IMR-90 (cell line): ENCODE data around the gene HOXB9. TPM values are rescaled to one million over a fixed set of nuclear protein-coding genes. Genes with fewer than 3 reads are reported as not detected.
A peak's percentile ranks its signal among the peaks of the same experiment; 100 is the strongest.

Source experiments
- ATAC-seq: fragments of 200-7000 bp; cut with Tn5 transposase; 2 replicates; pipeline ENCODE4 v1.9.1; 2020; ENCODE audit warnings: low read depth, mild to moderate bottlenecking, moderate library complexity
- BruUV-seq: library from RNA; stranded (reverse); fragments of 400-500 nt; replicated peaks from 2 replicates; lab custom pipeline; 2021; lab: Mats Ljungman, UMichigan
- CTCF ChIA-PET: fragments of 300-600 bp; formaldehyde crosslinking; extraction: SDS; loops from one replicate; lab custom pipeline; 2021; ENCODE audit warnings: antibody characterized with exemption; lab: Yijun Ruan, JAX
- POLR2A ChIA-PET: fragments of 300-600 bp; sonication (Branson Sonifier 250); formaldehyde crosslinking; loops from one replicate; lab custom pipeline; 2022; ENCODE audit warnings: antibody characterized with exemption; ENCODE audit not compliant: unreplicated experiment; lab: Charles Lee
- DNase-seq: peaks from one replicate; pipeline ENCODE4 v3.0.0; 2013
- H2AFZ ChIP-seq: replicated peaks from 2 replicates; pipeline ENCODE3; 2013; ENCODE audit warnings: low read length, mild to moderate bottlenecking; ENCODE audit not compliant: poor library complexity
- H2AK5ac ChIP-seq: 2 replicates; pipeline ENCODE4 v1.6.1; 2013; ENCODE audit warnings: low read depth, low read length, inconsistent platforms
- H2AK9ac ChIP-seq: replicated peaks from 2 replicates; pipeline ENCODE3; 2013; ENCODE audit warnings: mild to moderate bottlenecking, low read depth, low read length, moderate library complexity; ENCODE audit not compliant: poor library complexity
- H2BK120ac ChIP-seq: 2 replicates; pipeline ENCODE4 v1.6.1; 2013; ENCODE audit warnings: low read depth, low read length, inconsistent platforms
- H2BK15ac ChIP-seq: 3 replicates; pipeline ENCODE4 v1.6.1; 2013; ENCODE audit warnings: low read depth, low read length, inconsistent platforms
- H2BK20ac ChIP-seq: 2 replicates; pipeline ENCODE4 v1.6.1; 2013; ENCODE audit warnings: low read depth, mild to moderate bottlenecking, inconsistent platforms, low read length, moderate library complexity
- H2BK5ac ChIP-seq: 2 replicates; pipeline ENCODE4 v1.6.1; 2013; ENCODE audit warnings: mild to moderate bottlenecking, low read depth, low read length, inconsistent platforms; ENCODE audit not compliant: poor library complexity, severe bottlenecking
- H3K14ac ChIP-seq: replicated peaks from 2 replicates; pipeline ENCODE4 v1.6.1; 2013; ENCODE audit warnings: low read depth, low read length, inconsistent platforms
- H3K18ac ChIP-seq: 2 replicates; pipeline ENCODE4 v1.6.1; 2013; ENCODE audit warnings: low read depth, low read length, control low read depth
- H3K23ac ChIP-seq: 2 replicates; pipeline ENCODE4 v1.6.1; 2013; ENCODE audit warnings: low read depth, low read length, inconsistent platforms
- H3K27ac ChIP-seq: 2 replicates; pipeline ENCODE4 v1.5.1; 2013; ENCODE audit warnings: mild to moderate bottlenecking, control low read depth, low read length; ENCODE audit not compliant: insufficient read depth
- H3K27me3 ChIP-seq: 2 replicates; pipeline ENCODE4 v1.6.1; 2013; ENCODE audit warnings: low read length; ENCODE audit not compliant: control insufficient read depth, insufficient read depth
- H3K36me3 ChIP-seq: 2 replicates; pipeline ENCODE4 v1.6.1; 2013; ENCODE audit warnings: low read length, mixed read lengths; ENCODE audit not compliant: control insufficient read depth, insufficient read depth
- H3K4ac ChIP-seq: 2 replicates; pipeline ENCODE4 v1.6.1; 2013; ENCODE audit warnings: low read depth, low read length, inconsistent platforms
- H3K4me1 ChIP-seq: 2 replicates; pipeline ENCODE4 v1.6.1; 2013; ENCODE audit warnings: low read length, mixed read lengths; ENCODE audit not compliant: control insufficient read depth, insufficient read depth
- H3K4me2 ChIP-seq: 2 replicates; pipeline ENCODE4 v1.6.1; 2013; ENCODE audit warnings: low read depth, mild to moderate bottlenecking, control low read depth, low read length, moderate library complexity
- H3K4me3 ChIP-seq: 2 replicates; pipeline ENCODE4 v1.5.1; 2013; ENCODE audit warnings: low read depth, mild to moderate bottlenecking, control low read depth, low read length, moderate library complexity; ENCODE audit not compliant: insufficient read depth
- H3K56ac ChIP-seq: 2 replicates; pipeline ENCODE4 v1.6.1; 2013; ENCODE audit warnings: low read length, inconsistent platforms; ENCODE audit not compliant: insufficient read depth; ENCODE audit errors: extremely low read depth
- H3K79me1 ChIP-seq, 2 experiments: 2 replicates each; pipeline ENCODE4 v1.6.1; 2013; ENCODE audit warnings: low read length in 2 of 2, inconsistent platforms in 1 of 2, low read depth in 1 of 2
- H3K9ac ChIP-seq: 2 replicates; pipeline ENCODE4 v1.6.1; 2013; ENCODE audit warnings: low read depth, low read length, control low read depth
- H3K9me1 ChIP-seq: 2 replicates; pipeline ENCODE4 v1.6.1; 2013; ENCODE audit warnings: low read length, inconsistent platforms; ENCODE audit not compliant: insufficient read depth
- H3K9me3 ChIP-seq: 2 replicates; pipeline ENCODE4 v1.6.1; 2013; ENCODE audit warnings: low read length; ENCODE audit not compliant: control insufficient read depth, insufficient read depth
- H4K20me1 ChIP-seq: 2 replicates; pipeline ENCODE4 v1.6.1; 2013; ENCODE audit warnings: low read length, inconsistent platforms; ENCODE audit not compliant: insufficient read depth
- H4K5ac ChIP-seq: 2 replicates; pipeline ENCODE4 v1.6.1; 2013; ENCODE audit warnings: mild to moderate bottlenecking, low read depth, low read length, control low read depth
- H4K8ac ChIP-seq, 2 experiments: 2 replicates each; pipeline ENCODE4 v1.6.1; 2013; ENCODE audit warnings: low read depth in 2 of 2, low read length in 2 of 2, control low read depth in 1 of 2, inconsistent platforms in 1 of 2
- H4K91ac ChIP-seq: 2 replicates; pipeline ENCODE4 v1.6.1; 2013; ENCODE audit warnings: low read depth, low read length, inconsistent platforms; ENCODE audit not compliant: insufficient read depth
- BHLHE40 ChIP-seq: fragments of 150-350 bp; IDR thresholded peaks from 2 replicates; pipeline ENCODE4 v1.6.1; 2016; ENCODE audit warnings: mild to moderate bottlenecking, low read depth, low read length
- CEBPB ChIP-seq: IDR thresholded peaks from 2 replicates; pipeline ENCODE4 v1.6.1; 2012; ENCODE audit warnings: low read depth, low read length, improper control_type of control experiment
- CHD1 ChIP-seq: IDR thresholded peaks from 2 replicates; pipeline ENCODE4 v1.6.1; 2012; ENCODE audit warnings: low read depth, low read length, improper control_type of control experiment
- MAFK ChIP-seq: IDR thresholded peaks from 2 replicates; pipeline ENCODE4 v1.6.1; 2012; ENCODE audit warnings: low read depth, low read length, improper control_type of control experiment
- MXI1 ChIP-seq: IDR thresholded peaks from 2 replicates; pipeline ENCODE4 v1.6.1; 2012; ENCODE audit warnings: low read depth, mild to moderate bottlenecking, low read length, moderate library complexity, borderline replicate concordance
- POLR2A ChIP-seq: IDR thresholded peaks from 2 replicates; pipeline ENCODE4 v1.6.1; 2012; ENCODE audit warnings: mild to moderate bottlenecking, low read depth, low read length
- RCOR1 ChIP-seq: IDR thresholded peaks from 2 replicates; pipeline ENCODE4 v1.6.1; 2012; ENCODE audit warnings: mild to moderate bottlenecking, low read length, improper control_type of control experiment; ENCODE audit not compliant: insufficient replicate concordance
- SMC3 ChIP-seq: fragments of 150-350 bp; IDR thresholded peaks from 2 replicates; pipeline ENCODE4 v1.6.1; 2016; ENCODE audit warnings: low read depth, mild to moderate bottlenecking, antibody characterized with exemption, low read length, moderate library complexity
- dilution Hi-C: fragments of 300-500 bp; cut with HindIII; formaldehyde crosslinking; loops from one replicate; pipeline ENCODE4 v1.14.3; 2018; ENCODE audit warnings: low sequenced_read_pairs; ENCODE audit not compliant: unreplicated experiment
- in situ Hi-C: fragments of 300-500 bp; cut with MboI; formaldehyde crosslinking; loops from 3 replicates; pipeline ENCODE4 v1.14.3; 2019; ENCODE audit warnings: low sequenced_read_pairs, inconsistent platforms, mixed read lengths
- intact Hi-C: fragments of 100-400 bp; cut with micrococcal nuclease; formaldehyde crosslinking; loops from 2 replicates; pipeline ENCODE4 v1.10.0; 2022
- polyA plus RNA-seq, 3 experiments: library from polyadenylated mRNA; depleted of rRNA; stranded (reverse); fragments of >200 nt; gene quantifications; 2 replicates each; pipeline ENCODE4 v1.2.3, GENCODE V29; 2012; ENCODE audit warnings: low replicate concordance in 1 of 3
- total RNA-seq: library from RNA; depleted of rRNA; stranded (reverse); fragments of >200 nt; gene quantifications from 2 replicates; pipeline ENCODE4 v1.2.3, GENCODE V29; 2012
- TF ChIP-seq, protein P1 (sequence below): fragments of 150-350 bp; IDR thresholded peaks from 2 replicates; pipeline ENCODE4 v1.6.1; 2016; ENCODE audit warnings: low read depth, mild to moderate bottlenecking, low read length, moderate library complexity, borderline replicate concordance

HOXB9 gene
- total and polyA plus RNA-seq, 2 of the 4 experiments (the other 2 are of a cell fraction): 0.05 TPM; not detected in 1

DNA sequence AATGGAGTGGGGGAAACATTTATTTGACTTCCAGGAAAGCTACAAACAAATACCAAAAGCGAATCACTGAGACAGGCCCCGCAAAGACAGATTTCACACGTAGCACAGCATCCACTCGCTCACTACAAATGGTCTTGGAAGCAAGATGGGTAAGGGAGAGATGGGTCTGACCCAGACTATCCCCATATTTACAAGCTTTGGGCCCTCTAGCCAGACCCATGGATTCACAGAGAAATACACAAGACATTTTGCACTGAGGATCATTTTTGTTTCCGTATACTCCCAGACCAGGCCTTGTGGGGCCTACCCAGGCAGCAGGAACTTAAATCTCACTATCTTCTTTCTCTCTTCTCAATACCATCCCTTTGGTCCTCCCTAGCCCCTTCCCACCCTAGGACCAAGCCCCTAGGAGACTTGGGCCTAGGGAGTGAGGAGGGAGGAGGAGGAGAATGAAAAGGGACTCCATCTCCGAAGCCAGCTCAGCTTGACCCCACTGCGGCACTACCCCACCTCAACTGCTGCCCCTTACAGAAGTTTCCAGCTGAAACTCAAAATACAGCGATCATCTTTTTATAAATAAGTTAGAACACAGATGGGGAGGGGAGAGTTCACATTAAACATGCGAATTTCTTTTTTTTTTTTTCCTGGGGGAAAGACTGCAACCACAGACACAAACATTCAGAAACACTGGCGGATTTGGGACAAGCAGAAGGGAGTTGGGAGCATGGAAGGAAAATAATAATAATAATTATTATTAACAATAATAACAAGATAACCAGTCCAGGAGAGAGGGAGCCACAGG, 34.7 kb downstream of the HOXB9 start (continued):
- no peak for TF ChIP-seq CHD1

DNA sequence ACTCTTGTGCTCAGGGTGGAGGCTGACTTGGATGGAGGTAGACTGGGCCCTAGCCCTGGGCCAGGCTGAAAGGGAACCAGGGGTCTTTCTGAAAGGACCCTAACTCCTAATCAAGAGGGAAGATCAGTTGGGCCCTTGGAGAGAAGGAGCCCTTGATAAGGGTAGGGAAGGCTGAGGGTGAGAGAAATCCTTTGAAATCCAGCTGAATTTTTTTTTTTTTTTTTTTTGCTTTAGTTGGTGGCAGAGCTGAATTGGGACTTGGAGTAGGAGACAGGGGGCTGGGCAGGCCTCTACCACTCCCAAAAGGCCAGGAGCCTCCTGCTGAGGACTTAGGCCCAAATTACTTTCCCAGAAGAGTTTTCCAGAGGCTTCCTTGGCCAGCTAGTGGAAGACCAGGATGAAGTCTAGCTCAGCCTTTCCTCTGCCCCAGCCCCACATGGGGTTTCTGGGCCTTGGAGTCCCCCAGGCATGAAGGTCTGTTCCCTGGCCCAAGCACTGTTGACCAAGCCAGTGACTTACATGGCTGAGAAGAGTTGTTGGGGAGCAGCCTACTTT, 35.5 kb downstream of the HOXB9 start:
- H4K20me1 ChIP-seq: no peaks in the 10 kb centered on the region; the same call in 1 of the 2 replicates
- ATAC-seq (no peak), DNase-seq (peak; percentile 16)
- peak overlapping the region; percentile 89 for H4K5ac ChIP-seq
- intact Hi-C loops: no loop called here
- H4K8ac ChIP-seq: peak overlapping the region; percentile 96 to 99
- H3K4me3 ChIP-seq: peak overlapping the region; percentile 91
- H3K9me3 ChIP-seq: no peaks in the 10 kb centered on the region
- H3K27me3 ChIP-seq: no peaks in the 10 kb centered on the region
- peak overlapping the region; percentile 99 for H4K91ac ChIP-seq
- dilution Hi-C loops: no loop called here
- peak overlapping the region; percentile 95 for H2BK15ac ChIP-seq
- no TSS peak for BruUV-seq
- H2BK5ac ChIP-seq: peak overlapping the region; percentile 99
- TF ChIP-seq CHD1 (no peak), CEBPB (no peak), MAFK (no peak), POLR2A (no peak), MXI1 (no peak), RCOR1 (no peak), SMC3 (no peak), BHLHE40 (no peak)
- TF ChIP-seq, protein P1, sequence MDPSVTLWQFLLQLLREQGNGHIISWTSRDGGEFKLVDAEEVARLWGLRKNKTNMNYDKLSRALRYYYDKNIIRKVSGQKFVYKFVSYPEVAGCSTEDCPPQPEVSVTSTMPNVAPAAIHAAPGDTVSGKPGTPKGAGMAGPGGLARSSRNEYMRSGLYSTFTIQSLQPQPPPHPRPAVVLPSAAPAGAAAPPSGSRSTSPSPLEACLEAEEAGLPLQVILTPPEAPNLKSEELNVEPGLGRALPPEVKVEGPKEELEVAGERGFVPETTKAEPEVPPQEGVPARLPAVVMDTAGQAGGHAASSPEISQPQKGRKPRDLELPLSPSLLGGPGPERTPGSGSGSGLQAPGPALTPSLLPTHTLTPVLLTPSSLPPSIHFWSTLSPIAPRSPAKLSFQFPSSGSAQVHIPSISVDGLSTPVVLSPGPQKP: no peak
- in situ Hi-C loops: loop anchor here (10.0 kb wide), 1 partner anchor 566 kb away; no protein-coding TSS in a partner anchor
- peak overlapping the region; percentile 99 for H3K27ac ChIP-seq
- peak overlapping the region; percentile 98 for H3K4me2 ChIP-seq
- CTCF ChIA-PET: interaction anchor here (0.6 to 1.5 kb wide), 3 partner anchors 45 to 239 kb away, joined by 4 read pairs; no protein-coding TSS in a partner anchor
- H3K9ac ChIP-seq: peak overlapping the region; percentile 100
- no peaks in the 10 kb centered on the region for H3K79me1 ChIP-seq
- peak overlapping the region; percentile 99 for H3K4ac ChIP-seq
- peak overlapping the region; percentile 64 for H2AFZ ChIP-seq
- no peaks in the 10 kb centered on the region for H3K9me1 ChIP-seq
- H2BK120ac ChIP-seq: peak overlapping the region; percentile 97
- H2AK5ac ChIP-seq: peak overlapping the region; percentile 98
- peak overlapping the region; percentile 100 for H3K56ac ChIP-seq
- peaks cover 14% of the 10 kb centered on the region; the same call in 1 of the 2 replicates for H3K36me3 ChIP-seq
- POLR2A ChIA-PET: interaction anchor here (0.6 to 1.0 kb wide), 5 partner anchors 10 to 35 kb away, joined by 3 to 9 read pairs (median 4); no protein-coding TSS in a partner anchor
- H3K4me1 ChIP-seq: peaks cover 9% of the 10 kb centered on the region
- H2BK20ac ChIP-seq: peak overlapping the region; percentile 91
- peak overlapping the region; percentile 100 for H3K23ac ChIP-seq
- H2AK9ac ChIP-seq: peak overlapping the region; percentile 94
- H3K14ac ChIP-seq: peak overlapping the region; percentile 99
- peak overlapping the region; percentile 96 for H3K18ac ChIP-seq
